GM18519 (cell line): ENCODE data around the gene CACFD1.

Source experiments
- ATAC-seq: cut with Tn5 transposase; IDR thresholded peaks from one replicate; pipeline ENCODE4 v1.9.1; 2021; ENCODE audit warnings: mild to moderate bottlenecking, moderate library complexity; ENCODE audit not compliant: unreplicated experiment, low FRiP score

The CACFD1 gene

GRCh38 chr9:133495327-133496293, 35.8 kb downstream of the CACFD1 start:
- ATAC-seq, result no peak

DNA sequence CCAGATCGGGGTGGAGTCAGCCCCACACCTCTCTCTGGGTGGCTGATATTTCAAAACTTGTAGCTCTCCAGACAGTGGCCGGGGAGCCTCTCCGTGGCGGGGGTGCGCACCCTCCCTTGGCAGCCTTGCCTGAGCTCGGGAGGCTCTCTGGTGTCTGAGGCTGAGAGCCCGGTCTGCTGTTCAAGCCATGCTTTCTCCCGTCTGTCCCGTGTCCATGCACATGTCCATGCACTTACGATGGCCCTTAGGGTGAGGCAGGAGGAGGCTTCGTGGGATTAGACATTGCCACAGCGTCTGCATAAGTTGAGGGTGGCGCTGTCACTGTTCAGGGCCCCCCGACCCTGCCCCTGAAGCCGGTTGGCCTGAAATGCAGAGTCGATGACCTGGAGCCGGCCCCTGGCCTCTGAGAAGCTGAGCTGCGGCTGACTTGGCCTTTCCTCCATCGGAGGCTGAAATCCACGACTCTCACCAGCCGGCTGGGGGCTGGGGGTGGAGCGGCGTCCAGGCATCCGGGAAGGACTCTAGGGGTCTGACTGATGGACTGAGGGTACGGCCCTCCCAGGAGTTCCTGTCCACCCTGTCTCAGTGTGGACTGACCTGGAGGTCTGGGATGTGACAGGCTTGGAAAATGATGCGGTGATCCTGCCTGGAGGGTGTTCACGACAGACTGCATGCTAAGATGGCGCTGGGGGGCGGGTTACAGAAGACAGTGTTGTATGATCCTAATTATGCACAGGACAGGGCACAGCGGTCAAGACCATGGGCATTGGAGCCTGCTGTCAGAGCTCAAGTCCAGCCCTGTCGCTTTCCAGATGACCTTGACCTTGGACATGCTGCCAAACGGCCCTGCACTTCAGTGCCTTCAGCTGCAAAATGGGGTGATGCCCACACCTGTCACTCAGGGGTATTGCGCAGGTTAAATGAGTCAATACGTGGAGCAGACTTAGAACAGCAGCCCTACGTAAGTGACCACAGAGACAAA, 37.4 kb downstream of the CACFD1 start:
- ATAC-seq, result no peak

GRCh38 chr9:133499132-133499891, 39.5 kb downstream of the CACFD1 start:
- no peak for ATAC-seq

DNA sequence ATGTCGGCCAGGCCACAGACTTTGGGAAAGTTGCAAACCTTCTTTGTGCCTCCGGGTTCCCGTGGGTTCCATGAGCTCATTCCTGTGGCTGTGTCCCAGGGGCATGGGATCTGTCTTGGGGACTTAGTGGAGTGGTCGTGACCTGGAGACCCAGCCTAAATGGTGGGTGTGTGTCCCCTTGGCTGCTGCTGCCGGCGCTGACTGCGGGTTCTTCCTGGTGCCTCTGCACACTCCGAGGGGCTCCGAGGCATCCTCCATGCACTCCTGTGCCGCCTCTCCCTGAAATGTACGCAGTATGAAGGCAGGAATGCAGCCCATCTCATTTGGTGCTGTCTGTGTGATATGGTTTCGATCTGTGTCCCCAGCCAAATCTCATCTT, 40.1 kb downstream of the CACFD1 start:
- no peak for ATAC-seq

DNA sequence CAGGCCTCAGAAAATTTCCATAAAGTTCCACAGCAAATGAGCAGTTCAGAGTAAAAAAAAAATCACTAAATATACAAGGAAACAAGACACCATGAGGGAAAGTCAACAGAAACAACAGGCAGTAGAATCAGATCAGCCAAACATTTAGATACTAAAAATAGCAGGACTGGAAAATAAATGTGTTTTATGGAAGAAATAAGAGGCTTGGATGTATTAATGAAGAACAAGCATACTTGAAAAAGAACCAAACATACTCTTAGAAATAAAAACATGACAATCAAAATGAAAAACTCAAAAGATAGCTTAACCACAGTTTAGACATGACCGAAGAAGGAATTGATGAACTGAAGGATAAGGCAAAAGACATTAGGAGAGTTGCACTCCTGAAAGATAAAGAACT, 42.3 kb downstream of the CACFD1 start:
- ATAC-seq, result no peak

DNA sequence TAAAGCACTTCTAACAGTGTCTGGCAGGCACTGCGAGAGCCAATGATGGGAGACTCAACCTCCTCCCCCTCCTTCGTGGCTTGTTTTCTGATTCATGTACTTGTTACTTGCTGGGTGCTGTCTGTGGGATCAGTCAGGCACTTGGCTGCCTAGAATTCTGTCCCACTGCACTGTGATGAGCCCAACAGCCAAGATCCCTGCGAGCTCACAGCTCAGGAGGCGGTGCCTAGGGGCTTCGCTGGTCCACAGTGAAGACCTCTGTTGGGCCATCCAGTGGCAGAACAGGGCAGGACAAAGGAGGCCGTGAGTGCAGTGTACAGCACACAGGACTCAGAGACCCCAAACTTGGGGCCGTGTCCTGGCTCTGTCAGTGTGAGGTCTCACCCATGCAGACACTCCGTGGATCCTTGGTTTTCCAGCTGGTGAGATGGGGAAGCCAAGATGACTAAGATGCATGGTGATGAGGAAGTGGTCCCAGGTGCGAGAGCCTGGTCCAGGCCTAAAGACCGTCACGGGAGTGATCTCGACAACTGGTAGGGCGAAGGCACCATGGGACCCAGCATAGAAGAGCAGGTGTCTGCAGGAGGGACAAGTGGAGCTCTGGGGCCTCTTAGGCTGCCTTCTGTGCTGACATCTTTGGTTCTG, 45.5 kb downstream of the CACFD1 start:
- no peak for ATAC-seq

GRCh38 chr9:133505901-133506652, 46.3 kb downstream of the CACFD1 start:
- ATAC-seq, result no peak

- no peak for ATAC-seq
Measured at GRCh38 chr9:133506653-133507038, 46.9 kb downstream of the CACFD1 start.

DNA sequence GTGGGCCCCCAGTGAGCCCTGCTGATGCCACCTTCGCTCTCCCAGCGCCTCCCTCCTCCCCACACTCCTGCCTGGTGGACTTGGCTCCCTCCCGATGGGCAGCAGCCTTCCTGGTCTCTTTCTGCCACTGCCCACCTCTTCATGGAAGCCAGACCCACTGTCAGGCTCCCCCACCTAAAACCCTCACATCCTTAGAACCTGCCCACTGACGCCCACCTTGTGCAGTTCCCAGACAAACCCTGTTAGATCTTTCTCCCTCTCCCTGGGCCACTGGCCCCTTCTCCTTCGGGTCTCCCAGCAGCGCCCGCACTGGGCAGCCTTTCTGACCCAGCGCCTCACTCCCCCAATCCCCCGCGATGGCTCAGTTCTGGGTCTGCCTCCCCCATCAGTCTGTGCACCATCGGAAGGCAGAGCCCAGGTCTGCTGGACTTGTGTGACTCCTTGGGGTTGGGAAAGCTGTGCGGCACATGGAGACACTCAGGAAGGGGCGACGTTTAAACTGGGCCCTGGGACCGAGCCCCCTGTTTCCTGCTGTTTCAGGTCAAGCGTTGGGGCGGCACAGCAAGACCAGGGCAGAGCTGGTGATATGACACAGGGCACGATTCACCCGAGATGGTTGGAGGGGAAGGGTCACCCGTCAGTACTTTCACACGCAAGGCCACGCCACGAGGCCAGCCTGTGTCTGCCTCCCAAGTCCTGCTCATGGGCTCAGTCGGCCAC, 47.6 kb downstream of the CACFD1 start:
- no peak for ATAC-seq

DNA sequence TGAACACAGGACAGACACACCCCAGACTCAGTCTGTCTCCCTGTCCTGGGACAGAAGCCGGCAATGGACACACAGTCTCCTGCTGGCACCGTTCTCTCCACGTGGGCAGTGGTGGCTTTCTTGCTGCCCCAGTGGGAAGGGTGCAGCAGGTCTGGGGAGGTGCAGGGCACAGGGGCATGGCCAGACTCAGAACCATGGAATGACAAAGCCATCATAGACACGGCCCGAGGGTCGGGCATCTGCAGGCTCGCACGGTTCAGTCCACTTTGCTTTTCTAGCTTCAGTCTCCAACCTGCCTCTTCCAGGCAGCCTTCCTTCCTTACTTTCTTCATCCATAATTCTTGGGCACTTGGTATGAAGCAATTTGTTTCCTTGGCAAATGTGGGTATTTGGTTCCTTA, 48.3 kb downstream of the CACFD1 start:
- ATAC-seq, result no peak

- ATAC-seq, result no peak
Measured at GRCh38 chr9:133509179-133510083, 49.7 kb downstream of the CACFD1 start.

GRCh38 chr9:133510926-133511505, 51.2 kb downstream of the CACFD1 start:
- no peak for ATAC-seq

- no peak for ATAC-seq
Measured at GRCh38 chr9:133511607-133512006, 51.8 kb downstream of the CACFD1 start.

GRCh38 chr9:133512253-133513213, 52.8 kb downstream of the CACFD1 start:
- ATAC-seq, result no peak

- ATAC-seq, result no peak
Measured at GRCh38 chr9:133513214-133514100, 53.7 kb downstream of the CACFD1 start.
